Gastrocnemius medialis (tissue), 4 donors: Measurements from ENCODE around the gene PROKR1. TPM values are rescaled to one million over a fixed set of nuclear protein-coding genes. Genes with fewer than 3 reads are reported as not detected.
A peak's percentile ranks its signal among the peaks of the same experiment; 100 is the strongest.

Source experiments
- ATAC-seq, 2 donors: fragments of 150-250 bp; one replicate each; pipeline ENCODE4 v1.9.1; 2016
- DNase-seq, 2 donors: peaks; one replicate each; pipeline ENCODE4 v3.0.0-alpha.2; 2019
- H3K27ac ChIP-seq, 4 donors: fragments of 200-600 bp; sonication (generic); 1 replicate in 1 of 4; 2 replicates in 3 of 4; pipeline ENCODE4 v1.5.1; 2016 to 2018; ENCODE audit warnings: mild to moderate bottlenecking in 2 of 4, moderate library complexity in 1 of 4
- H3K27me3 ChIP-seq, 3 donors: fragments of 200-600 bp; sonication (generic) in 2 of 3; 1 replicate in 1 of 3; 2 replicates in 2 of 3; pipeline versions ENCODE4 v1.5.1 to v1.6.0; 2016 to 2019; ENCODE audit warnings: mild to moderate bottlenecking in 1 of 3, moderate library complexity in 1 of 3
- H3K36me3 ChIP-seq, 2 donors: fragments of 200-600 bp; sonication (generic) in 1 of 2; one replicate each; pipeline ENCODE4 v1.5.1; 2017 to 2018
- H3K4me1 ChIP-seq, 2 donors: fragments of 200-600 bp; sonication (generic) in 1 of 2; one replicate each; pipeline ENCODE4 v1.5.1; 2016 to 2017; ENCODE audit warnings: mild to moderate bottlenecking in 2 of 2
- H3K4me3 ChIP-seq, 4 donors: fragments of 200-600 bp; sonication (generic) in 3 of 4; 1 replicate in 1 of 4; 2 replicates in 3 of 4; pipeline ENCODE4 v1.5.1; 2016 to 2019; ENCODE audit warnings: mild to moderate bottlenecking in 2 of 4
- H3K9me3 ChIP-seq, 3 donors: fragments of 200-600 bp; sonication (generic) in 2 of 3; 1 replicate in 1 of 3; 2 replicates in 2 of 3; pipeline ENCODE4 v1.5.1; 2016 to 2019
- CTCF ChIP-seq, 5 experiments: fragments of 450-650 bp in 3 of 5; fragments of 200-600 bp in 2 of 5; sonication (generic) in 2 of 5; IDR thresholded peaks in 4 of 5; conservative IDR thresholded peaks in 1 of 5; 1 replicate in 4 of 5; 2 replicates in 1 of 5; pipeline ENCODE4 v1.5.1; 2016 to 2019; ENCODE audit warnings: antibody characterized with exemption in 5 of 5, mild to moderate bottlenecking in 3 of 5, moderate library complexity in 3 of 5
- POLR2A ChIP-seq, 2 donors: fragments of 450-650 bp; IDR thresholded peaks; one replicate each; pipeline ENCODE4 v1.6.1; 2017; ENCODE audit warnings: antibody characterized with exemption in 2 of 2, mild to moderate bottlenecking in 2 of 2, moderate library complexity in 2 of 2
- in situ Hi-C, 4 donors: fragments of 200-750 bp; cut with MboI; loops; one replicate each; pipeline versions ENCODE4 v1.15.0 to v1.8.0; 2017; ENCODE audit warnings: low sequenced_read_pairs in 4 of 4
- intact Hi-C: fragments of 100-400 bp; cut with DNase I; formaldehyde crosslinking; loops from one replicate; pipeline ENCODE4 v1.15.1; 2023; ENCODE audit warnings: low total_unique reads
- total RNA-seq, 4 donors: library from RNA; depleted of rRNA; stranded (reverse); fragments of >200 nt; gene quantifications; one replicate each; pipeline versions ENCODE4 v1.1.0 to v1.2.3, GENCODE V29; 2016

PROKR1 gene
- total RNA-seq, 4 donors from 2014 or later = 0.09 to 0.10 TPM; not detected in 2

- no peak overlapping the region for H3K27ac ChIP-seq
- H3K27me3 ChIP-seq = no peaks in the 10 kb centered on the region
- no peak overlapping the region for H3K4me3 ChIP-seq
- TF ChIP-seq CTCF (IDR thresholded peaks at IDR 0.05 in 4 of 5, conservative IDR thresholded peaks at IDR 0.05 in 1 of 5) (no peak), POLR2A (IDR thresholded peaks at IDR 0.05) (no peak)
- no peak for DNase-seq
- no peak for ATAC-seq
- in situ Hi-C loops (no loop called here), intact Hi-C loops (no loop called here)
- H3K4me1 ChIP-seq = no peaks in the 10 kb centered on the region
- H3K36me3 ChIP-seq = no peaks in the 10 kb centered on the region
- H3K9me3 ChIP-seq = no peaks in the 10 kb centered on the region
Measured at GRCh38 chr2:68653034-68653433, 9.7 kb downstream of the PROKR1 start.

- ATAC-seq (peak in 1 of 2 donors; percentile 39), DNase-seq (no peak)
- Histone ChIP-seq H3K4me3 (no peak overlapping the region), H3K4me1 (no peaks in the 10 kb centered on the region), H3K27me3 (no peaks in the 10 kb centered on the region), H3K27ac (no peak overlapping the region), H3K36me3 (no peaks in the 10 kb centered on the region), H3K9me3 (no peaks in the 10 kb centered on the region)
- in situ Hi-C loops = no loop called here
- TF ChIP-seq CTCF (IDR thresholded peaks at IDR 0.05 in 4 of 5, conservative IDR thresholded peaks at IDR 0.05 in 1 of 5) = no peak
- no peak for TF ChIP-seq POLR2A (IDR thresholded peaks at IDR 0.05)
- intact Hi-C loops = no loop called here
Measured at GRCh38 chr2:68653538-68653982, 10.2 kb downstream of the PROKR1 start.

- no peak overlapping the region for H3K4me3 ChIP-seq
- H3K9me3 ChIP-seq = no peaks in the 10 kb centered on the region
- intact Hi-C loops = no loop called here
- ATAC-seq (no peak), DNase-seq (no peak)
- TF ChIP-seq POLR2A (IDR thresholded peaks at IDR 0.05) (no peak), CTCF (IDR thresholded peaks at IDR 0.05 in 4 of 5, conservative IDR thresholded peaks at IDR 0.05 in 1 of 5) (no peak)
- H3K4me1 ChIP-seq = no peaks in the 10 kb centered on the region
- no peaks in the 10 kb centered on the region for H3K27me3 ChIP-seq
- no peak overlapping the region for H3K27ac ChIP-seq
- in situ Hi-C loops = no loop called here
- no peaks in the 10 kb centered on the region for H3K36me3 ChIP-seq
Measured at GRCh38 chr2:68658266-68658665, 14.9 kb downstream of the PROKR1 start.

GRCh38 chr2:68659081-68659480 lies 15.7 kb downstream of the PROKR1 start:
- Histone ChIP-seq H3K27me3 (no peaks in the 10 kb centered on the region), H3K36me3 (no peaks in the 10 kb centered on the region), H3K9me3 (no peaks in the 10 kb centered on the region), H3K4me3 (no peak overlapping the region), H3K4me1 (no peaks in the 10 kb centered on the region), H3K27ac (no peak overlapping the region)
- intact Hi-C loops (no loop called here), in situ Hi-C loops (no loop called here)
- DNase-seq = no peak
- ATAC-seq = no peak
- TF ChIP-seq POLR2A (IDR thresholded peaks at IDR 0.05) = no peak
- no peak for TF ChIP-seq CTCF (IDR thresholded peaks at IDR 0.05 in 4 of 5, conservative IDR thresholded peaks at IDR 0.05 in 1 of 5)

- H3K4me3 ChIP-seq = no peak overlapping the region
- intact Hi-C loops = no loop called here
Measured at GRCh38 chr2:68660658-68661057, 17.3 kb downstream of the PROKR1 start.

More at GRCh38 chr2:68660658-68661057, 17.3 kb downstream of the PROKR1 start:
- Histone ChIP-seq H3K27me3 (no peaks in the 10 kb centered on the region), H3K27ac (no peak overlapping the region), H3K9me3 (no peaks in the 10 kb centered on the region), H3K36me3 (no peaks in the 10 kb centered on the region), H3K4me1 (no peaks in the 10 kb centered on the region)
- DNase-seq = no peak
- in situ Hi-C loops = no loop called here
- ATAC-seq = no peak
- TF ChIP-seq POLR2A (IDR thresholded peaks at IDR 0.05) = no peak
- TF ChIP-seq CTCF (IDR thresholded peaks at IDR 0.05 in 4 of 5, conservative IDR thresholded peaks at IDR 0.05 in 1 of 5) = no peak
